Right lobe of liver (tissue), 6 donors: Measurements from ENCODE around the gene DLG5. TPM values are rescaled to one million over a fixed set of nuclear protein-coding genes. Genes with fewer than 3 reads are reported as not detected.

Source experiments
- ATAC-seq, 4 donors: fragments of 200-7000 bp; cut with Tn5 transposase; one replicate each; pipeline ENCODE4 v1.9.1; 2020; ENCODE audit warnings: mild to moderate bottlenecking in 4 of 4, moderate library complexity in 4 of 4
- DNase-seq, 3 donors: peaks; one replicate each; pipeline ENCODE4 v3.0.0-alpha.2; 2020
- H3K27ac ChIP-seq, 3 donors: fragments of 200-600 bp; one replicate each; pipeline ENCODE4 v1.8.0; 2022
- H3K27me3 ChIP-seq, 2 donors: fragments of 200-600 bp; one replicate each; pipeline ENCODE4 v1.8.0; 2022
- H3K36me3 ChIP-seq, 4 donors: fragments of 200-600 bp; sonication (generic) in 1 of 4; one replicate each; pipeline versions ENCODE4 v1.5.1 to v1.8.0; 2017 to 2022; ENCODE audit warnings: control low read depth in 1 of 4
- H3K4me1 ChIP-seq, 4 donors: fragments of 200-600 bp; sonication (generic) in 1 of 4; one replicate each; pipeline versions ENCODE4 v1.5.1 to v1.8.0; 2017 to 2022; ENCODE audit warnings: control low read depth in 1 of 4
- H3K4me3 ChIP-seq, 3 donors: fragments of 200-600 bp; one replicate each; pipeline ENCODE4 v1.8.0; 2022
- H3K9me3 ChIP-seq, 4 donors: fragments of 200-600 bp; sonication (generic) in 1 of 4; one replicate each; pipeline versions ENCODE4 v1.5.1 to v1.8.0; 2017 to 2022; ENCODE audit warnings: control low read depth in 1 of 4
- CTCF ChIP-seq, 4 donors: fragments of 200-600 bp in 3 of 4; fragments of 450-650 bp in 1 of 4; IDR thresholded peaks; one replicate each; pipeline versions ENCODE4 v1.5.1 to v1.8.0; 2016 to 2022; ENCODE audit warnings: antibody characterized with exemption in 4 of 4, mild to moderate bottlenecking in 2 of 4
- POLR2A ChIP-seq: fragments of 450-650 bp; IDR thresholded peaks from one replicate; pipeline ENCODE4 v1.6.1; 2017; ENCODE audit warnings: antibody characterized with exemption, mild to moderate bottlenecking
- WGBS: methylation state at CpG from one replicate; pipeline ENCODE4 v1.1.6; 2018; ENCODE audit warnings: low coverage, low lambda C conversion rate; ENCODE audit not compliant: insufficient coverage; ENCODE audit errors: missing lambda C conversion rate; 5-methylcytosine and 5-hydroxymethylcytosine counted together
- intact Hi-C, 2 donors: fragments of 100-400 bp; cut with DNase I; formaldehyde crosslinking; loops; one replicate each; pipeline versions ENCODE4 v1.11.2 to v1.14.1; 2022
- total RNA-seq, 6 experiments: library from RNA; depleted of rRNA in 2 of 6; stranded (reverse); fragments of >200 nt in 2 of 6; fragmentation: NEBNext Ultra II Directional in 3 of 6; extraction: Animal tissue kit (Norgen Biotek cat#: 25700) in 3 of 6; gene quantifications; one replicate each; pipeline versions ENCODE4 v1.1.0 to v1.2.4, GENCODE V29; 2016 to 2023
- donor health status: DM: no; HTN: yes; CAD: no.
- donor health status: DM: no; HTN: no; CAD: no.
- donor health status: DM: no; HTN: no; CAD: no.
- donor health status: DM: no; HTN: yes; CAD: no.
- donor health status: DM: no; HTN: yes; CAD: no.

Gene DLG5
- total RNA-seq, 6 experiments from 2014 or later, result 5.6 to 8.8 (median 7.6) TPM

- no peaks in the 10 kb centered on the region for H3K9me3 ChIP-seq
- H3K4me1 ChIP-seq, result peaks cover 0 to 14% (median 0%) of the 10 kb centered on the region in 4 donors
- H3K4me3 ChIP-seq, result no peak overlapping the region
- DNase-seq, result no peak
- H3K36me3 ChIP-seq, result peaks cover 0 to 12% (median 0%) of the 10 kb centered on the region in 4 donors
- TF ChIP-seq CTCF (IDR thresholded peaks at IDR 0.05) (no peak), POLR2A (no peak)
- ATAC-seq, result peak in 3 of 4 donors; percentile 18 to 50 (median 40)
- intact Hi-C loops, result no loop called here
- peak overlapping the region in 1 of 3 donors; percentile 24 for H3K27ac ChIP-seq
- WGBS, result 74% methylated on average over 5 of the region's 7 CpGs
- no peaks in the 10 kb centered on the region for H3K27me3 ChIP-seq
Measured at GRCh38 chr10:77844177-77844576, 82.4 kb downstream of the DLG5 start.

- peaks cover 0 to 12% (median 0%) of the 10 kb centered on the region in 4 donors for H3K36me3 ChIP-seq
- no peak overlapping the region for H3K27ac ChIP-seq
- no peak for ATAC-seq
Measured at GRCh38 chr10:77843264-77843663, 83.3 kb downstream of the DLG5 start.

GRCh38 chr10:77842652-77843212 is 83.8 kb downstream of the DLG5 start:
- ATAC-seq (no peak), DNase-seq (no peak)
- no peak overlapping the region for H3K27ac ChIP-seq
- intact Hi-C loops, result no loop called here
- peaks cover 0 to 11% (median 0%) of the 10 kb centered on the region in 4 donors for H3K4me1 ChIP-seq
- H3K4me3 ChIP-seq, result no peak overlapping the region
- WGBS, result 88% methylated on average over 4 of the region's 5 CpGs
- peaks cover 0 to 12% (median 0%) of the 10 kb centered on the region in 4 donors for H3K36me3 ChIP-seq
- H3K27me3 ChIP-seq, result no peaks in the 10 kb centered on the region
- TF ChIP-seq CTCF (IDR thresholded peaks at IDR 0.05) (no peak), POLR2A (no peak)
- H3K9me3 ChIP-seq, result no peaks in the 10 kb centered on the region

More at GRCh38 chr10:77843264-77843663, 83.3 kb downstream of the DLG5 start:
- H3K4me1 ChIP-seq, result peaks cover 0 to 11% (median 0%) of the 10 kb centered on the region in 4 donors
- no peak for DNase-seq
- 100% methylated on average over 1 of the region's 11 CpGs for WGBS
- H3K4me3 ChIP-seq, result no peak overlapping the region
- H3K27me3 ChIP-seq, result no peaks in the 10 kb centered on the region
- TF ChIP-seq CTCF (IDR thresholded peaks at IDR 0.05) (no peak), POLR2A (no peak)
- intact Hi-C loops, result no loop called here
- H3K9me3 ChIP-seq, result no peaks in the 10 kb centered on the region

GRCh38 chr10:77841711-77842375 is 84.7 kb downstream of the DLG5 start:
- 91% methylated on average over 10 of the region's 27 CpGs for WGBS
- Histone ChIP-seq H3K27ac (no peak overlapping the region), H3K27me3 (no peaks in the 10 kb centered on the region), H3K9me3 (no peaks in the 10 kb centered on the region), H3K4me1 (peaks cover 0 to 11% (median 0%) of the 10 kb centered on the region in 4 donors), H3K36me3 (peaks cover 0 to 12% (median 0%) of the 10 kb centered on the region in 4 donors), H3K4me3 (no peak overlapping the region)
- no peak for DNase-seq
- TF ChIP-seq POLR2A (no peak), CTCF (IDR thresholded peaks at IDR 0.05) (no peak)
- ATAC-seq, result no peak
- intact Hi-C loops, result no loop called here
